ENCODE data around the gene PGAM2. TPM values are rescaled to one million over a fixed set of nuclear protein-coding genes. Genes with fewer than 3 reads are reported as not detected.

Gene PGAM2
- total RNA-seq, 1 donor from 2014 or later = 671 TPM

DNA sequence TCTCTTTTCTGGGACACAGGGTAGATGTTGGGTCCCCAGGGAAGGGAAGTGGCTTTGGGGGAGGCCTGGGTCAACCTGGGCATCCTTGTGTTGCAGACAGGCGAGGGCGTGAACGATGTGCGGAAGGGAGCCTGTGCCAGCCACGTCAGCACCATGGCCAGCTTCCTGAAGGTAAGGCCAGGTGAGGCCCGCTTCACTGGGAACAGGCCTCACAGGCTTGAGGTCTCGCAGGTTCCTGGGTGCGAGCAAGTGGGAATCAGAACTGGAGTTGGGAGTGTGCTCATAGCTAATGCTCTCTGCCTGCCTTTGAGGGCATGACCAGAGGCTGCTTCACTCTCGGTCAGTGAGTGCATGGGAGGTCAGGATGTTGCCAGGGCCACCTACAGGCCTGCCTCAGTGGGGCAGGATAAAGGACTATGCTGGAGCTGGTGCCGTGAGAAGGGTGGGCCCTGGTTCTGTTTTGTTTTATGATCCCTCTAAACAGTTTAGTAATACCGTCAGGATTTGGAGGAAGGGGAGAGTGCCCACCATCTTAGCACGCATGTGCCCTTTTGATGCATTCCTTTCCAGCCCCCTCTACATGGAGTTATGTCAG, 12.5 kb downstream of the PGAM2 start:
- DNase-seq = peak; percentile 3
- peak overlapping the region; percentile 53 for H3K27ac ChIP-seq (replicated peaks)
- intact Hi-C loops (cut with micrococcal nuclease) = no loop called here
- no peak overlapping the region for H3K4me3 ChIP-seq
- H3K9me3 ChIP-seq (replicated peaks) = no peaks in the 10 kb centered on the region
- TF ChIP-seq, protein P1, sequence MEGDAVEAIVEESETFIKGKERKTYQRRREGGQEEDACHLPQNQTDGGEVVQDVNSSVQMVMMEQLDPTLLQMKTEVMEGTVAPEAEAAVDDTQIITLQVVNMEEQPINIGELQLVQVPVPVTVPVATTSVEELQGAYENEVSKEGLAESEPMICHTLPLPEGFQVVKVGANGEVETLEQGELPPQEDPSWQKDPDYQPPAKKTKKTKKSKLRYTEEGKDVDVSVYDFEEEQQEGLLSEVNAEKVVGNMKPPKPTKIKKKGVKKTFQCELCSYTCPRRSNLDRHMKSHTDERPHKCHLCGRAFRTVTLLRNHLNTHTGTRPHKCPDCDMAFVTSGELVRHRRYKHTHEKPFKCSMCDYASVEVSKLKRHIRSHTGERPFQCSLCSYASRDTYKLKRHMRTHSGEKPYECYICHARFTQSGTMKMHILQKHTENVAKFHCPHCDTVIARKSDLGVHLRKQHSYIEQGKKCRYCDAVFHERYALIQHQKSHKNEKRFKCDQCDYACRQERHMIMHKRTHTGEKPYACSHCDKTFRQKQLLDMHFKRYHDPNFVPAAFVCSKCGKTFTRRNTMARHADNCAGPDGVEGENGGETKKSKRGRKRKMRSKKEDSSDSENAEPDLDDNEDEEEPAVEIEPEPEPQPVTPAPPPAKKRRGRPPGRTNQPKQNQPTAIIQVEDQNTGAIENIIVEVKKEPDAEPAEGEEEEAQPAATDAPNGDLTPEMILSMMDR (IDR thresholded peaks at IDR 0.05; ENCODE audit: borderline replicate concordance) = no peak
- H3K36me3 ChIP-seq = peaks cover 65% of the 10 kb centered on the region
- H3K27me3 ChIP-seq (ENCODE audit: low read depth) = no peaks in the 10 kb centered on the region
- peaks cover 49% of the 10 kb centered on the region for H3K4me1 ChIP-seq

DNA sequence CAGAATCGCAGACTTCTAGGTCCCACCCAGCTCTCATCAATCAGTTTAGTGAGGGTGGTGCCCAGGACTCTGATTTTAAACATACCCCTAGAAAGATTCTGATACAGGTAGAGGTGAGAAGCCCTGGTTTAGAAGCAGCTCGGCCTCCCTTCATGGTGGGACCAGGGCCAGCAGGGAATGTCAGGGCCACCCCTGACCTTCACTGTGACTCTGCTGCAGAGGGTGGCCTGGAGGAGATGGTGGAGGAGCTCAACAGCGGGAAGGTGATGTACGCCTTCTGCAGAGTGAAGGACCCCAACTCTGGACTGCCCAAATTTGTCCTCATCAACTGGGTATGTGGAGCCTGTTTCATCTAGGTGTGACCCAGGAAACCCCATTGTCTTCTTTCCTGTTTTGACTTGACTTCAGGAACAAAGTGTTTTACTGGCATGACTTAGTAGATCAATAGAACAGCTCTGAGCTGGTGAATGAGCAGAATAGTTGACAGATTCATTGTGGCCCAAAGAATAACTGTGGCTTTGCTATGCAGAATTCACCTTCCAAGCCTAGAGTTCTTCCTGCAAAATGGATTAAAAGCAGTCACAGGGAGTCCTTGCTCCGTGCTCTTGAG, 13.7 kb downstream of the PGAM2 start:
- TF ChIP-seq, protein P1 (IDR thresholded peaks at IDR 0.05; ENCODE audit: borderline replicate concordance) = no peak
- no peaks in the 10 kb centered on the region for H3K9me3 ChIP-seq (replicated peaks)
- no peaks in the 10 kb centered on the region for H3K27me3 ChIP-seq (ENCODE audit: low read depth)
- intact Hi-C loops (cut with micrococcal nuclease) = no loop called here
- peaks cover 50% of the 10 kb centered on the region for H3K4me1 ChIP-seq
- DNase-seq = no peak
- peak overlapping the region; percentile 53 for H3K27ac ChIP-seq (replicated peaks)
- no peak overlapping the region for H3K4me3 ChIP-seq
- peaks cover 56% of the 10 kb centered on the region for H3K36me3 ChIP-seq

DNA sequence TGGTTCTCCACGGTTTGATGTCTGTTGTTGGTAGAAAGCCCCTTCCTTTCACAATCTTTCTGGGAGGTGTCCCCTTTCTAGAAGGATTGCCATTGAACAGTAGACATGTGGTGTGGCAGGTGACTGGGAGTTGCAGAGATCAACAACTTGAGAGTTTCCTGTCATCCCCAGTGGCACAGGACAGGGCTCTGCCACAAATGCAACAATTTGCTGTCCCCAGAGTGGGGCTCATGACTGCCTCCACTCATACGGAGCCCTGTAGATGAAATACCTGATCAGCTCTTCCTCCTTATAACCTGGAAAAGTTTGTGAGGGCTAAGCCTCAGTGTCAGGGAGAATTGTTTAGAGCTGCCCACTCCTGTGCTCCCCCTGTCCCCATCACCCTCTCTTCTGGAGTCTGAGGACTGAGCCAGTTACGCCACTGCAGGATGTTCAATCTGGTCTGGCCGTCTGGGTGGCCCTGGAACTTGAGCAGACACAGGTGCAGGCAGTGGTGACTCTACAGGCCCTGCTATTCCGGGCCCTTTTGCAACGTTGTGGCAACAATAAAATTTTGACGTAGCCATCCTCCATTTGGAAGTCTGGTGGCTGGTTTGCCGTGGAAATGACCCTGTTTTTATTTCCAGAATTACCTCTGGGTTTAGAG, 14.3 kb downstream of the PGAM2 start:
- TF ChIP-seq, protein P1 (IDR thresholded peaks at IDR 0.05; ENCODE audit: borderline replicate concordance) = no peak
- Histone ChIP-seq H3K36me3 (peaks cover 56% of the 10 kb centered on the region), H3K27me3 (ENCODE audit: low read depth) (no peaks in the 10 kb centered on the region), H3K9me3 (replicated peaks) (no peaks in the 10 kb centered on the region), H3K4me1 (peaks cover 50% of the 10 kb centered on the region), H3K27ac (replicated peaks) (peak overlapping the region; percentile 53), H3K4me3 (no peak overlapping the region)
- intact Hi-C loops (cut with micrococcal nuclease) = no loop called here
- DNase-seq = no peak

DNA sequence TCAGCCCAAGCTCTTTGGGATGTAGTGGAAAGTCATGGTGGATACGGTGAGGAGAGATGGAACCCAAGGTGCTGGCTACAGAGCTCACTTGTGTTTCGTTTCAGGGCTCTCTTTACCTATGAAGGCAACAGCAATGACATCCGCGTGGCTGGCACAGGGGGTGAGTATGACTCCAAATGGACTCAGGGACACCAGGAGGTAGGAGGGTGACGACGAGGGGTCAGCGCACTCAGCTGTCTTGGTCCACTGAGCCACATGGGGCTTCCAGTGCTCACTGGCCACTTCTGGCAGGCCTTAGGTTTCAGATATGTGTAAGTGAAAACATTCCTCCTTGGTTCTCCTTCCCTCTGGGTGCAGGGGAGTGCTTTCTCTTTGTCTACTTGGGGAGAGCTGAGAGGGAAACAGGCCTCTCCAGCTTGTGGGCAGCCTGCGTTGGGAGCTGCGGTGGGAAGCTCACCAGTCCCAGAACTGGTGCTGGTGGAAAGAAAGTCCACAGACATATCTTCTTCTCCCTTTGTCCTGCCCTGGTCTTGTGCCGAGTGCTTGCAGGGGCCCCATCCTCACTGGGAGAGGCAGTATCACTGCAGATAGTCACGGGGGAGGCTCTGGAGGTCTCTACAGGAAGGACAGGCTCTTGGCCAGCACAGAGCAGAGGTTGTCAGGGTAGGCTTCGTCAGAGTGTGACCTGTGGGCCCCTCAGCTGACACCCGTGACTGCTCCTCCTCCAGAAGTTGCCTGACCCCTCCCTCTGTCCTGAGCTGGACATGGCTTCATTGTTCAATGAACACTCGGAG, 15.0 kb downstream of the PGAM2 start:
- no peaks in the 10 kb centered on the region for H3K9me3 ChIP-seq (replicated peaks)
- intact Hi-C loops (cut with micrococcal nuclease) = no loop called here
- no peak overlapping the region for H3K4me3 ChIP-seq
- no peaks in the 10 kb centered on the region for H3K27me3 ChIP-seq (ENCODE audit: low read depth)
- peaks cover 58% of the 10 kb centered on the region for H3K4me1 ChIP-seq
- DNase-seq = no peak
- no peak overlapping the region for H3K27ac ChIP-seq (replicated peaks)
- peaks cover 56% of the 10 kb centered on the region for H3K36me3 ChIP-seq
- TF ChIP-seq, protein P1 (IDR thresholded peaks at IDR 0.05; ENCODE audit: borderline replicate concordance) = no peak

DNA sequence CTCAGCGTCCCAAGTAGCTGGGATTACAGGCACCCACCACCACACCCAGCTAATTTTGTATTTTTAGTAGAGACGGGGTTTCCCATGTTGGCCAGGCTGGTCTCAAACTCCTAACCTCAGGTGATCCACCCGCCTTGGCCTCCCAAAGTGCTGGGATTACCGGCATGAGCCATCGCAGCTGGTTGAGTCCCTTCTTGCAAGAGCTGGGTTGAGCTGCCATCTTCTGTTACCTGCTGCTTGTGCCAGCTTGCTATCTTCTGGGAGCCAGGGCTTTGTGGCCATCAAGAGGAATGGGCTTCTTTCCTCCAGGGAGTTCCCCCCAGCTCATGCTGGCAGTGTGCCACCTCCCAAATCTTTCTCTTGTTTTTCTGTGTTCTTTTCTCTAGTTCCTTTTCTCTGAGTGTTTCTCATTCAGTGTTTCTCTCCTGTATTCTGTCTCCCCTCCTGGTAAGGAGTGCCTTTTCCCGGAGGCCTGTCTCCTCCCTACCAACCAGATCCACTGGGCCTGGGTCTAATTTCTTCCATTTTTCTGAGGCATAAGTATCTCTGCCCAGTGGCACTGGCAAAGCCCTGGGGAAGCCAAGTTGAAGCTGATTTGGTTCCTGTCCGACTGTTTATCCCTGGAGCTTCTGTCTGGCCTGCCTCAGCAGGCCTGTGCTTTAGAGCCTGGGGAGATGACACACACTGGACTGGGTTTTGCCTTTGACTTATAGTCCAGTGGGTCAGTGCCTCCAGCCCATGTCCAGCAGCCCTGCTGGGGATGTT, 17.2 kb downstream of the PGAM2 start:
- TF ChIP-seq, protein P1 (IDR thresholded peaks at IDR 0.05; ENCODE audit: borderline replicate concordance) = no peak
- Histone ChIP-seq H3K4me3 (no peak overlapping the region), H3K27ac (replicated peaks) (no peak overlapping the region), H3K36me3 (peaks cover 43% of the 10 kb centered on the region), H3K4me1 (peaks cover 75% of the 10 kb centered on the region), H3K9me3 (replicated peaks) (no peaks in the 10 kb centered on the region), H3K27me3 (ENCODE audit: low read depth) (no peaks in the 10 kb centered on the region)
- intact Hi-C loops (cut with micrococcal nuclease) = no loop called here
- DNase-seq = peak; percentile 3

Data from left ventricle myocardium inferior (tissue), 1 donor.